HG02588 (cell line): ENCODE measurements around the gene GIMAP5.

Experiments
- ATAC-seq: cut with Tn5 transposase; IDR thresholded peaks from one replicate; pipeline ENCODE4 v1.9.1; 2021; ENCODE audit warnings: mild to moderate bottlenecking, moderate library complexity; ENCODE audit not compliant: unreplicated experiment

Gene GIMAP5

GRCh38 chr7:150734254-150734653 is 3.0 kb upstream of the GIMAP5 start:
- no peak for ATAC-seq

GRCh38 chr7:150735596-150736358 is 1.4 kb upstream of the GIMAP5 start:
- no peak for ATAC-seq

- ATAC-seq = peak; percentile 11
These were observed 354 bp upstream of the GIMAP5 start for GRCh38 chr7:150736864-150737263.

GRCh38 chr7:150738092-150738491 is 874 bp downstream of the GIMAP5 start:
- no peak for ATAC-seq

GRCh38 chr7:150738591-150739001 is 1.4 kb downstream of the GIMAP5 start:
- no peak for ATAC-seq

GRCh38 chr7:150739033-150739432 is 1.8 kb downstream of the GIMAP5 start:
- ATAC-seq = no peak

- no peak for ATAC-seq
These were observed 2.8 kb downstream of the GIMAP5 start for GRCh38 chr7:150740053-150740452.

- no peak for ATAC-seq
These were observed 5.2 kb downstream of the GIMAP5 start for GRCh38 chr7:150742286-150742968.

GRCh38 chr7:150744041-150744656 is 6.9 kb downstream of the GIMAP5 start:
- no peak for ATAC-seq

- ATAC-seq = no peak
These were observed 7.9 kb downstream of the GIMAP5 start for GRCh38 chr7:150745086-150745485.

- no peak for ATAC-seq
These were observed 8.7 kb downstream of the GIMAP5 start for GRCh38 chr7:150745876-150746275.

- ATAC-seq = no peak
These were observed 9.7 kb downstream of the GIMAP5 start for GRCh38 chr7:150746921-150747320.

GRCh38 chr7:150748376-150748775 is 11.2 kb downstream of the GIMAP5 start:
- no peak for ATAC-seq

GRCh38 chr7:150751702-150752101 is 14.5 kb downstream of the GIMAP5 start:
- ATAC-seq = no peak

- no peak for ATAC-seq
These were observed 16.0 kb downstream of the GIMAP5 start for GRCh38 chr7:150753239-150753638.

GRCh38 chr7:150753826-150754603 is 16.8 kb downstream of the GIMAP5 start:
- no peak for ATAC-seq

- no peak for ATAC-seq
These were observed 17.7 kb downstream of the GIMAP5 start for GRCh38 chr7:150754951-150755350.

GRCh38 chr7:150755473-150756099 is 18.4 kb downstream of the GIMAP5 start:
- ATAC-seq = no peak

GRCh38 chr7:150756166-150756565 is 18.9 kb downstream of the GIMAP5 start:
- no peak for ATAC-seq

GRCh38 chr7:150756858-150757257 is 19.6 kb downstream of the GIMAP5 start:
- no peak for ATAC-seq

GRCh38 chr7:150759479-150759878 is 22.3 kb downstream of the GIMAP5 start:
- no peak for ATAC-seq
